HG03175 (cell line): ENCODE measurements around the gene FAM3A.

Source experiments
- ATAC-seq: cut with Tn5 transposase; IDR thresholded peaks from one replicate; pipeline ENCODE4 v1.9.1; 2021; ENCODE audit warnings: mild to moderate bottlenecking, moderate library complexity; ENCODE audit not compliant: unreplicated experiment

FAM3A gene

GRCh38 chrX:154464806-154465365 is 51.1 kb downstream of the FAM3A start:
- ATAC-seq, result no peak

GRCh38 chrX:154463611-154464220 is 52.3 kb downstream of the FAM3A start:
- ATAC-seq, result no peak

GRCh38 chrX:154462396-154462795 is 53.6 kb downstream of the FAM3A start:
- ATAC-seq, result no peak

GRCh38 chrX:154460326-154460725 is 55.7 kb downstream of the FAM3A start:
- ATAC-seq, result no peak

GRCh38 chrX:154459832-154460231 is 56.2 kb downstream of the FAM3A start:
- ATAC-seq, result no peak

- ATAC-seq, result no peak
Observed at GRCh38 chrX:154458954-154459778, 56.9 kb downstream of the FAM3A start.

- peak; percentile 52 for ATAC-seq
Observed at GRCh38 chrX:154458116-154458953, 57.7 kb downstream of the FAM3A start, which contains the start of gene PLXNA3. Gene PLXNA3, plus strand, starts transcription at chrX:154458281. Its CDS starts 1,903 bp downstream, at chrX:154460184.

GRCh38 chrX:154457491-154458115 is 58.4 kb downstream of the FAM3A start:
- peak; percentile 49 for ATAC-seq
